HCT116 (cell line): ENCODE results near the gene GRB10. TPM values are rescaled to one million over a fixed set of nuclear protein-coding genes. Genes with fewer than 3 reads are reported as not detected.
"Not testable (repeated sequence)": the region's sequence is repeated elsewhere in the genome, so short reads cannot be mapped to it uniquely, and the experiment has no call there.

Source experiments
- ATAC-seq: fragments of 200-7000 bp; cut with Tn5 transposase; 2 replicates; pipeline ENCODE4 v1.9.1; 2020; ENCODE audit warnings: mild to moderate bottlenecking, moderate library complexity
- BruUV-seq: library from RNA; stranded (reverse); fragments of 400-500 nt; replicated peaks from 2 replicates; lab custom pipeline; 2021; lab: Mats Ljungman, UMichigan
- CTCF ChIA-PET: fragments of 300-600 bp; sonication (Branson Sonifier 250); formaldehyde crosslinking; loops from one replicate; lab custom pipeline; 2021; ENCODE audit warnings: antibody characterized with exemption; lab: Charles Lee
- POLR2A ChIA-PET: fragments of 300-600, 350-600 bp; sonication (Branson Sonifier 250); formaldehyde crosslinking; loops from one replicate; lab custom pipeline; 2021; ENCODE audit warnings: antibody characterized with exemption; lab: Charles Lee
- RAD21 ChIA-PET, 2 experiments: fragments of 300-600 bp; sonication (Branson Sonifier 250); formaldehyde crosslinking; loops; one replicate each; lab custom pipeline; 2023; ENCODE audit warnings: low total read pairs in 2 of 2; ENCODE audit not compliant: uncharacterized antibody in 2 of 2, unreplicated experiment in 2 of 2, low non-redundant PET in 1 of 2; lab: Charles Lee
- DNase-seq: peaks from one replicate; pipeline ENCODE4 v3.0.0-alpha.2; 2010; ENCODE audit warnings: low read depth, low spot score
- H2AFZ ChIP-seq: fragments of 200-600 bp; shearing (Covaris generic), sonication (generic); 2 replicates; pipeline ENCODE4 v1.6.1; 2017; ENCODE audit warnings: low read depth, mixed run types, mixed read lengths, antibody characterized with exemption, low read length; ENCODE audit not compliant: poor library complexity, severe bottlenecking
- H3K27ac ChIP-seq: 2 replicates; pipeline ENCODE4 v1.5.1; 2012; ENCODE audit warnings: low read depth, low read length
- H3K27me3 ChIP-seq: fragments of 200-600 bp; sonication (generic); 2 replicates; pipeline ENCODE4 v1.6.1; 2016; ENCODE audit warnings: mixed run types, low read length, mixed read lengths; ENCODE audit not compliant: insufficient read depth
- H3K36me3 ChIP-seq, 2 experiments: fragments of 200-500 bp in 1 of 2; fragments of 200-600 bp in 1 of 2; sonication (Bioruptor generic) in 1 of 2; sonication (generic) in 1 of 2; 2 replicates each; pipeline versions ENCODE4 v1.5.1 to v1.6.1; 2014 to 2016; ENCODE audit warnings: low read length in 2 of 2, inconsistent platforms in 1 of 2, mixed read lengths in 1 of 2, mixed run types in 1 of 2; ENCODE audit not compliant: insufficient read depth in 2 of 2, control insufficient read depth in 1 of 2
- H3K4me1 ChIP-seq, 2 experiments: fragments of 200-600 bp in 1 of 2; sonication (generic) in 1 of 2; 2 replicates each; pipeline versions ENCODE4 v1.5.1 to v1.6.1; 2012 to 2017; ENCODE audit warnings: low read length in 2 of 2, inconsistent platforms in 1 of 2, mild to moderate bottlenecking in 1 of 2, mixed read lengths in 1 of 2, mixed run types in 1 of 2, moderate library complexity in 1 of 2; ENCODE audit not compliant: insufficient read depth in 2 of 2, control insufficient read depth in 1 of 2
- H3K4me2 ChIP-seq: fragments of 200-600 bp; sonication (generic); 2 replicates; pipeline ENCODE4 v1.6.1; 2017; ENCODE audit warnings: mixed run types, low read length, mixed read lengths
- H3K4me3 ChIP-seq, 2 experiments: fragments of 200-600 bp in 1 of 2; sonication (generic) in 1 of 2; replicated peaks in 1 of 2; 2 replicates each; pipeline ENCODE4 v1.5.1; 2011 to 2016; ENCODE audit warnings: low read length in 2 of 2, control low read depth in 1 of 2, low read depth in 1 of 2, mild to moderate bottlenecking in 1 of 2, mixed read lengths in 1 of 2, mixed run types in 1 of 2
- H3K79me2 ChIP-seq: fragments of 200-600 bp; sonication (generic); 2 replicates; pipeline ENCODE4 v1.6.1; 2017; ENCODE audit warnings: mild to moderate bottlenecking, mixed run types, low read length, moderate library complexity, mixed read lengths; ENCODE audit not compliant: insufficient read depth
- H3K9ac ChIP-seq: fragments of 200-600 bp; sonication (generic); 2 replicates; pipeline ENCODE4 v1.6.1; 2016; ENCODE audit warnings: low read length, mixed read lengths
- H3K9me2 ChIP-seq: fragments of 200-600 bp; sonication (generic), shearing (Covaris generic); 2 replicates; pipeline ENCODE4 v1.6.1; 2017; ENCODE audit warnings: mixed run types, mild to moderate bottlenecking, moderate library complexity; ENCODE audit not compliant: insufficient read depth
- H3K9me3 ChIP-seq, 2 experiments: fragments of 200-500 bp in 1 of 2; fragments of 200-600 bp in 1 of 2; sonication (Bioruptor generic) in 1 of 2; sonication (generic) in 1 of 2; 2 replicates each; pipeline ENCODE4 v1.6.1; 2014 to 2017; ENCODE audit warnings: low read length in 2 of 2, mixed read lengths in 2 of 2, inconsistent platforms in 1 of 2, low read depth in 1 of 2, mild to moderate bottlenecking in 1 of 2, mixed run types in 1 of 2, moderate library complexity in 1 of 2; ENCODE audit not compliant: control insufficient read depth in 1 of 2, insufficient read depth in 1 of 2
- H4K20me1 ChIP-seq: fragments of 200-600 bp; sonication (generic), shearing (Covaris generic); 2 replicates; pipeline ENCODE4 v1.6.1; 2017; ENCODE audit warnings: mixed run types, mild to moderate bottlenecking, moderate library complexity; ENCODE audit not compliant: insufficient read depth
- EZH2 ChIP-seq: fragments of 200-600 bp; sonication (generic); IDR thresholded peaks from 2 replicates; pipeline ENCODE4 v1.6.1; 2017; ENCODE audit warnings: antibody characterized with exemption, mixed run types
- EZH2phosphoT487 ChIP-seq: fragments of 200-600 bp; IDR thresholded peaks from 2 replicates; pipeline ENCODE4 v1.6.1; 2018; ENCODE audit warnings: antibody characterized with exemption, borderline replicate concordance
- FOSL1 ChIP-seq: IDR thresholded peaks from 2 replicates; pipeline ENCODE4 v1.6.1; 2012; ENCODE audit warnings: low read depth
- TCF7L2 ChIP-seq: IDR thresholded peaks from 2 replicates; pipeline ENCODE4 v1.7.0; 2011; ENCODE audit warnings: borderline replicate concordance, inconsistent platforms; ENCODE audit not compliant: insufficient read depth, insufficient read length; ENCODE audit errors: extremely low read depth
- YY1 ChIP-seq: IDR thresholded peaks from 2 replicates; pipeline ENCODE4 v1.6.1; 2011; ENCODE audit warnings: low read length, low read depth, moderate library complexity, mild to moderate bottlenecking; ENCODE audit not compliant: insufficient replicate concordance; ENCODE audit errors: extremely low read depth
- ZFX ChIP-seq: fragments of 450-650 bp; IDR thresholded peaks from 2 replicates; pipeline ENCODE4 v1.6.1; 2017
- intact Hi-C: fragments of 100-400 bp; cut with micrococcal nuclease; formaldehyde crosslinking; loops from 2 replicates; pipeline ENCODE4 v1.10.0; 2022
- total RNA-seq: library from RNA; stranded (reverse); gene quantifications from one replicate; pipeline ENCODE4 v1.2.1, GENCODE V29; 2021; ENCODE audit not compliant: unreplicated experiment

GRB10 gene
- total RNA-seq, 1 experiment from 2014 or later = 37.3 TPM

- H4K20me1 ChIP-seq, CTCF ChIA-PET: not testable (repeated sequence)
Observed at GRCh38 chr7:50545613-50546012, 237.1 kb downstream of the GRB10 start.

GRCh38 chr7:50544992-50545391 lies 237.7 kb downstream of the GRB10 start:
- RAD21 ChIA-PET = no interaction called here
- Histone ChIP-seq H3K4me3 (no peak overlapping the region), H3K36me3 (no peaks in the 10 kb centered on the region), H4K20me1 (no peaks in the 10 kb centered on the region), H3K9ac (no peak overlapping the region), H3K9me3 (no peaks in the 10 kb centered on the region), H3K79me2 (no peaks in the 10 kb centered on the region), H3K4me1 (no peaks in the 10 kb centered on the region), H3K27me3 (no peaks in the 10 kb centered on the region), H3K9me2 (no peaks in the 10 kb centered on the region; the same call in 1 of the 2 replicates), H3K4me2 (no peak overlapping the region), H3K27ac (no peak overlapping the region), H2AFZ (no peak overlapping the region)
- intact Hi-C loops = no loop called here
- TF ChIP-seq ZFX (no peak), EZH2 (no peak), FOSL1 (no peak), TCF7L2 (no peak), EZH2phosphoT487 (no peak), YY1 (no peak)
- BruUV-seq = no TSS peak
- ATAC-seq = no peak
- DNase-seq = no peak
- POLR2A ChIA-PET = no interaction called here
- CTCF ChIA-PET = no interaction called here

More at GRCh38 chr7:50545613-50546012, 237.1 kb downstream of the GRB10 start:
- H3K36me3 ChIP-seq, ATAC-seq, intact Hi-C loops, DNase-seq, H2AFZ ChIP-seq, H3K27me3 ChIP-seq, H3K4me1 ChIP-seq, H3K9me3 ChIP-seq, BruUV-seq, H3K4me3 ChIP-seq, H3K27ac ChIP-seq, H3K79me2 ChIP-seq, POLR2A ChIA-PET, H3K9me2 ChIP-seq, H3K9ac ChIP-seq, H3K4me2 ChIP-seq, RAD21 ChIA-PET: not testable (repeated sequence)
